Endothelial cell of umbilical vein (primary cell): ENCODE measurements around the gene PRIM2.

Experiments used
- CTCF ChIP-seq, 2 donors: IDR thresholded peaks; 1 replicate in 1 of 2; 2 replicates in 1 of 2; pipeline ENCODE4 v1.5.1; 2011; ENCODE audit warnings: low read length in 2 of 2, mild to moderate bottlenecking in 2 of 2, moderate library complexity in 2 of 2, control low read depth in 1 of 2, inconsistent platforms in 1 of 2, low read depth in 1 of 2; ENCODE audit not compliant: insufficient read depth in 1 of 2; ENCODE audit errors: extremely low read depth in 1 of 2
- EZH2 ChIP-seq: IDR thresholded peaks from 2 replicates; pipeline ENCODE4 v1.6.1; 2012; ENCODE audit warnings: borderline replicate concordance, low read depth, mild to moderate bottlenecking, moderate library complexity, low read length, inconsistent platforms; ENCODE audit not compliant: severe bottlenecking
- FOS ChIP-seq: IDR thresholded peaks from 2 replicates; pipeline ENCODE4 v1.6.1; 2011; ENCODE audit warnings: mild to moderate bottlenecking, low read length, moderate library complexity, borderline replicate concordance; ENCODE audit not compliant: insufficient read depth
- JUN ChIP-seq: IDR thresholded peaks from 2 replicates; pipeline ENCODE4 v1.6.1; 2011; ENCODE audit warnings: borderline replicate concordance, low read depth; ENCODE audit not compliant: insufficient read length, insufficient read depth
- MYC ChIP-seq: IDR thresholded peaks from one replicate; pipeline ENCODE4 v1.6.1; 2011; ENCODE audit warnings: mild to moderate bottlenecking, low read depth, low read length
- POLR2A ChIP-seq: IDR thresholded peaks from 2 replicates; pipeline ENCODE4 v1.6.1; 2012; ENCODE audit warnings: low read depth, mild to moderate bottlenecking, control low read depth, low read length
- POLR2AphosphoS5 ChIP-seq: IDR thresholded peaks from 2 replicates; pipeline ENCODE4 v1.6.1; 2012; ENCODE audit warnings: low read depth, mild to moderate bottlenecking, control low read depth, low read length, moderate library complexity; ENCODE audit not compliant: insufficient read depth

DNA sequence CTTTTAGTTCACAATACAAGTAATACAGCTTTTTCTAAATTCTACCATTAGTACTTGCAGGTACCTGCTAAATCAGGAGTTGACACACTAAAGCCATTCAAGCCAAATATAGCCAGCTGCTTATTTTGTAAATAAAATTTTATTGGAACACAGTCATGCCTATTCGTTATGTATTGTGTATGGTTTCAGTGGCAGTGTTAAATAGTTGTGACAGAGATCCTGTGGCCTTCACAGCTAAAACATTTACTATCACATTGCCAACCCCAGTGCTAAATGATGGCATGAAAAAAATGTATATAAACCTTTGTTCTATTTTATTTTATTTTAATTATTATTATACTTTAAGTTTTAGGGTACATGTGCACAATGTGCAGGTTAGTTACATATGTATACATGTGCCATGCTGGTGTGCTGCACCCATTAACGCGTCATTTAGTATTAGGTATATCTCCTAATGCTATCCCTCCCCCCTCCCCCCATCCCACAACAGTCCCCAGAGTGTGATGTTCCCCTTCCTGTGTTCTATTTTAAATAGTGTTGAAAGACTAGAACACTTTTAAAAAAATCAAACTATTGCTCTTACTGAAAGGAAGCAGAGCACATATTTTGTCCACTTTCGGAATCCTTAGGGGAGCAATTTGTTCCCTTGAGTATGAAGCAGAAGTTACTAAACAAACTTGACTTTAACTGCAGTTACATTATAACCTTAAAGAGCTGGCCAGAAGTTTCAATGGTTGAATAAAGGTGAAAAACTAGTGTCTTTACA, 115.7 kb downstream of the PRIM2 start:
- TF ChIP-seq CTCF (IDR thresholded peaks at IDR 0.05; ENCODE audit: extremely low read depth in 1 of 2, insufficient read depth in 1 of 2, low read depth in 1 of 2, low read length in 2 of 2) (no peak), POLR2AphosphoS5 (no peak), EZH2 (no peak), MYC (no peak), FOS (no peak), JUN (no peak), POLR2A (no peak)
